GM10266 (cell line): ENCODE results near the gene TLK1.

ENCODE experiments used
- DNase-seq: peaks from one replicate; pipeline ENCODE4 v3.0.0; 2012; ENCODE audit errors: extremely low spot score
- TF ChIP-seq, protein P1 (sequence below): IDR thresholded peaks from 2 replicates; pipeline ENCODE4 v1.5.1; 2012; ENCODE audit warnings: mild to moderate bottlenecking, low read depth; ENCODE audit not compliant: control insufficient read depth, insufficient read depth; ENCODE audit errors: missing control alignments

TLK1 gene

DNA sequence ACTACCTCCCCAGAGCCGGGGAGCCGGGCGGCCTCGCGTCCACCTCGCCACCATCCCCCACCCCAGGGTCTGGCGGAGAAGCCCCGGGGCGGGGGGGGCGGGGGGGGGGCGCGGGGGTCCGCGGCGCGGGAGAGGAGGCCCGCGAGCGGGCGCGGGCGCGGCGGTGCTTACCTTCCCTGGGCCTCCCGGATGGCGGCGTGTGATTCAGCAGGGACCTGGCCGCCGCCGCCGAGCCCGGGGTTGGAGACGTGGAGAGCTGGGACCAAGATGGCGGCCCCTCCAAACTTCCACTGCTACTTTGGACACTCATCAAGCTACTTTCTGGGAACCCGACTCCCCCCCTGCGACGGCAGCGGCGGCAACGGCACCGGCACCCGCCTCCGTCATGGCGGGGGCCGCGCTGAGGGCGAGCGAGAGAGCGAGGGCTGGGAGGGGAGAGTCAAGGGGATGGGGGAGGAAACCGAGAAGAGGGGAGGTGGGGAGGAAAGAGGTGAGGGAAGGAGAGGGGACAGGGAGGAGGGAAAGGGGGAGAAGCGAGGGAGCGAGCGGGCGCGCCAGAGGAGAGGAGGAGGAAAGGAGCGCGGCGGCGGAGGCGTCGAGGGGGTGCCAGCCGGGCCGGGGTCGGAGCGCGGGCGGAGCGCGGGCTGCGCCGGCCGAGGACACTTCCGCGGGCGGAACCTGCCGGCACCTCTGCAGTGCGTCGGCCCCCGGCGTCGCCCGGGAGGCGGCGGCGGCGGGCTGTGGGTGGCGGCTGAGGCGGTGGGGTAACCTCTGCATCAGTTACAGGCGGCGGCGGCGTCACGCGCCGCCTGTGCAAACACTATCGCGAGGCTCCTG is at the start of gene TLK1:
Gene TLK1, minus strand, starts transcription at position 775 of the 837 bp plus-strand sequence. Its CDS starts 465 bp downstream, at position 310.
- TF ChIP-seq, protein P1, sequence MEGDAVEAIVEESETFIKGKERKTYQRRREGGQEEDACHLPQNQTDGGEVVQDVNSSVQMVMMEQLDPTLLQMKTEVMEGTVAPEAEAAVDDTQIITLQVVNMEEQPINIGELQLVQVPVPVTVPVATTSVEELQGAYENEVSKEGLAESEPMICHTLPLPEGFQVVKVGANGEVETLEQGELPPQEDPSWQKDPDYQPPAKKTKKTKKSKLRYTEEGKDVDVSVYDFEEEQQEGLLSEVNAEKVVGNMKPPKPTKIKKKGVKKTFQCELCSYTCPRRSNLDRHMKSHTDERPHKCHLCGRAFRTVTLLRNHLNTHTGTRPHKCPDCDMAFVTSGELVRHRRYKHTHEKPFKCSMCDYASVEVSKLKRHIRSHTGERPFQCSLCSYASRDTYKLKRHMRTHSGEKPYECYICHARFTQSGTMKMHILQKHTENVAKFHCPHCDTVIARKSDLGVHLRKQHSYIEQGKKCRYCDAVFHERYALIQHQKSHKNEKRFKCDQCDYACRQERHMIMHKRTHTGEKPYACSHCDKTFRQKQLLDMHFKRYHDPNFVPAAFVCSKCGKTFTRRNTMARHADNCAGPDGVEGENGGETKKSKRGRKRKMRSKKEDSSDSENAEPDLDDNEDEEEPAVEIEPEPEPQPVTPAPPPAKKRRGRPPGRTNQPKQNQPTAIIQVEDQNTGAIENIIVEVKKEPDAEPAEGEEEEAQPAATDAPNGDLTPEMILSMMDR = peak; percentile 41
- DNase-seq = peak; percentile 74

DNA sequence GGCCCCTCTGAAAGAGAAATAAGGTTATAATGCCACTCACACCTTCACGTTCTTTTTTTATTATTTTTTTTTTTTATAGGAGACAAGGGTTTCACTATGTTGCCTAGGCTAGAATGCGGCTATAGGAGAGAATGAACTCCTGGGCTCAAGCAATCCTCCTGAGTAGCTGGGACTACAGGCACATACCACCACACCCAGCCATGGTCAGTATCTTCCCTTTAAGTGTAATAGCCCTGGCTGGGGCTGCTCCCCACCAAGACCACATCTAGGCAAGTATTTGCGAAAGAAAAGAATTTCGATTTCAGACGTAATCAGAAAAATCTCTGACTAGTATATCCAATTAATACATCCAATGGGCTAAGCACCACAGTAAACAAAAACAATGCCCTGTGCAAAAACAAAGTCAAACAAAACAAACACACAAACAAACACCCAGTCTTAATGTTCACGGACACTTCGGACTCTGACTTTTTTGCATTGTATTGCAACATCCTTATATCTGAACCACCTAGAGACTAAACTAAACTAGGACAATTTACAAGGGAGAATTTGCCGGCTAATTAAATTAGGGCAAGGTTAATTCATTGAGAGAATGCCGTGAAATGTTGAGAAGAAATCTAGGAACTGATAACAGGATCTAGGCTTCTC is 49.6 kb upstream of the TLK1 start:
- no peak for DNase-seq
- TF ChIP-seq, protein P1 = no peak

DNA sequence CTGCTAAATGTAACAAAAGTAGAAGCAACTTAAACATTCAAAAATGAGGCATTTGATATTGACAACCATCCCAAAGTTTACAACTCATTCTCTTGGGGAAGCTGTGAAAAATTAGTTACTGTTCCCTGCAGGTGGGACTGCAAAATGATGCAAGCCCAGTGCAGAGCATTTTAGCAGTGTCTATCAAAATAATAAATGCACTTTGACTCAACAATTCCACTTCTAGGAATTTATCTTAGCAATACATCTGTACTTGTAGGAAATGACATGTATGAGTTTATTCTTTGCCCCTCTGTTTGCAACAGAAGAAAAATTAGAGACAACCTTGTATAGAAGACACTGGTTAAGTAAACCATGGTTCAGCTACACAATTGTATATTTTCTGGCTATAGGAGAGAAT is 48.0 kb upstream of the TLK1 start:
- DNase-seq = no peak
- TF ChIP-seq, protein P1 = no peak

DNA sequence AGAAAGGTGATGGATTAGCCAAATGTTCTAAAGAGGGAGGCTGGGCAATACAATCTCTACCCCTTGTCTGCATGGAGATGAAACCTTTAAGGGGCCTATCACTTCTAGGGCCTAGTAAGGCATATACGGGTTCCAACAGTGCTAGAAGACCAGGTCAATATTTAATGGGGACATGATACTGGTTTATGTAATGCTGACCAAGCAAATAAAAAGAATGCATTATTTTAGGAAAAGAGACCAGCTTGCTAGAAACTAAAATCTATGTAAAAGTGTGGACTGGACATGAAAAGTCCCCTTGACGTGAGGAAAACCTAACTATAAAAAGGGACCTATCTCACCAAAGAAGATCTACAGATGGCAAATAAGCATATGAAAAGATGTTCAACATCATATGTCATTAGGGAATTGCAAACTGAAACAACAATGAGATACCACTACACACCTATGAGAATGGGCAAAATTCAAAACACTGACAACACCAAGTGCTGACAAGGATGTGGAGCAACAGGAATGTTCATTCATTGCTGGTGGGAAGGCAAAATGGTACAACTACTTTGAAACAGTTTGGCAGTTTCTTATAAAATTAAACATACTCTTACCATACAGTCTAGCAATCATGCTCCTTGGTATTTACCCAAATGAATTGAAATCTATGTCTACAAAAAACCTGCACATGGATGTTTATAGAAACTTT is 45.9 kb upstream of the TLK1 start:
- TF ChIP-seq, protein P1 = no peak
- DNase-seq = no peak

DNA sequence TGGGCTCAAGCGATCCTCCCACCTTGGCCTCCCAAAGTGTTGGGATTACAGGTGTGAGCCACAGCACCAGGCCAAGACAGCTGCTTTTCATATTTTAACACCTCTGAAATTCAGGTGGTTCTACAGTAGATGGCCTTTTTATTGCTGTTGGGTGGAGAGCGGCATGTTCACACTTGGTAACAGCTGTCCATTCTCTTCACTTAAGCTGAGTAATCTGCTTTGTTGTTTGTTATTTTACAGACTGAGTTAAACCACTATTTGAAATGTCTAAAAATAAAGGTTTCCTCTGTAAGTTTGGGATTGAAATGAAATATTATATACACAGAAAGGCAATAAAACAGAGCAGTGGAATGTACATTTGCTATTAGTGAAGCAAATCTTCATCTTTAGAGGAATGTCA is 44.9 kb upstream of the TLK1 start:
- DNase-seq = no peak
- TF ChIP-seq, protein P1 = no peak

DNA sequence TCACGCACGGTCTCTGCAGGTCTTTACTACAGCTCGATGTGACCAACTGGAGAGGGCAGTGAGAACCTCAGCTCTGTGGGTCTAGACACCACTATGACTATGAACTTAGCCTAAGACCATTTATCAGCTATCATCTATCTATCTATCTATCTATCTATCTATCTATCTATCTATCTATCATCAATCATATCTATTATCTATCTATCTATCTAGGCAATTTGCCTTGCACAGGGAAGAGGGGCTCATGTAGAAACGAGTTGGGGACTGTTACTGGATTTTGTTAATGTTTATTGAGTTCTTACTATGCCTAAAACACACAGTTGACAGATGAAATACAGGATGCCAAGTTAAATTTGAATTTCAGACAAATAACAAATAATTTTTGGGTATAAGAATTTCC is 41.1 kb upstream of the TLK1 start:
- TF ChIP-seq, protein P1 = no peak
- DNase-seq = no peak
